Trophoblast cell (in vitro differentiated cells and primary cell): ENCODE measurements around the gene KCNJ6.

ENCODE experiments used
- DNase-seq, 2 donors: peaks; one replicate each; pipeline ENCODE4 v3.0.0-alpha.2; 2016
- H2AFZ ChIP-seq: 2 replicates; pipeline ENCODE4 v1.6.1; 2013; ENCODE audit warnings: low read length, moderate library complexity, mild to moderate bottlenecking; ENCODE audit not compliant: insufficient read depth, poor library complexity
- H2AK5ac ChIP-seq: 2 replicates; pipeline ENCODE4 v1.6.1; 2013; ENCODE audit warnings: mild to moderate bottlenecking, low read length
- H2BK120ac ChIP-seq: 2 replicates; pipeline ENCODE4 v1.6.1; 2013; ENCODE audit warnings: low read length, mild to moderate bottlenecking, moderate library complexity; ENCODE audit not compliant: insufficient read depth, poor library complexity
- H2BK12ac ChIP-seq: 2 replicates; pipeline ENCODE4 v1.6.1; 2013; ENCODE audit warnings: mild to moderate bottlenecking, low read length, moderate library complexity
- H2BK5ac ChIP-seq: 2 replicates; pipeline ENCODE4 v1.6.1; 2013; ENCODE audit warnings: low read length, low read depth, moderate library complexity, mild to moderate bottlenecking; ENCODE audit not compliant: poor library complexity
- H3K14ac ChIP-seq: 2 replicates; pipeline ENCODE4 v1.6.1; 2013; ENCODE audit warnings: mild to moderate bottlenecking, low read length
- H3K18ac ChIP-seq: 2 replicates; pipeline ENCODE4 v1.6.1; 2013; ENCODE audit warnings: mild to moderate bottlenecking, low read length
- H3K23ac ChIP-seq: 2 replicates; pipeline ENCODE4 v1.6.1; 2013; ENCODE audit warnings: low read length
- H3K27ac ChIP-seq: 2 replicates; pipeline ENCODE4 v1.5.1; 2013; ENCODE audit warnings: low read depth, mild to moderate bottlenecking, inconsistent platforms, low read length, moderate library complexity
- H3K27me3 ChIP-seq: 2 replicates; pipeline ENCODE4 v1.6.1; 2013; ENCODE audit warnings: inconsistent platforms, mild to moderate bottlenecking, low read length, moderate library complexity; ENCODE audit not compliant: insufficient read depth
- H3K36me3 ChIP-seq, 2 experiments: 1 replicate in 1 of 2; 2 replicates in 1 of 2; pipeline ENCODE4 v1.6.1; 2013; ENCODE audit warnings: low read length in 2 of 2, mild to moderate bottlenecking in 2 of 2, moderate library complexity in 1 of 2; ENCODE audit not compliant: insufficient read depth in 2 of 2, control insufficient read depth in 1 of 2
- H3K4ac ChIP-seq: 2 replicates; pipeline ENCODE4 v1.6.1; 2013; ENCODE audit warnings: low read depth, mild to moderate bottlenecking, low read length, moderate library complexity
- H3K4me1 ChIP-seq, 2 experiments: 1 replicate in 1 of 2; 2 replicates in 1 of 2; pipeline ENCODE4 v1.6.1; 2013; ENCODE audit warnings: low read length in 2 of 2, mild to moderate bottlenecking in 2 of 2, moderate library complexity in 1 of 2; ENCODE audit not compliant: insufficient read depth in 2 of 2, control insufficient read depth in 1 of 2
- H3K4me2 ChIP-seq: 2 replicates; pipeline ENCODE4 v1.6.1; 2013; ENCODE audit warnings: inconsistent platforms, mild to moderate bottlenecking, low read length, moderate library complexity
- H3K4me3 ChIP-seq: 2 replicates; pipeline ENCODE4 v1.5.1; 2013; ENCODE audit warnings: mild to moderate bottlenecking, low read depth, low read length, inconsistent platforms
- H3K79me1 ChIP-seq: one replicate; pipeline ENCODE4 v1.6.1; 2013; ENCODE audit warnings: low read length
- H3K79me2 ChIP-seq: 2 replicates; pipeline ENCODE4 v1.6.1; 2013; ENCODE audit warnings: low read length, mild to moderate bottlenecking; ENCODE audit not compliant: control insufficient read depth, insufficient read depth, poor library complexity
- H3K9ac ChIP-seq: 2 replicates; pipeline ENCODE4 v1.6.1; 2013; ENCODE audit warnings: mild to moderate bottlenecking, low read length
- H3K9me3 ChIP-seq: 2 replicates; pipeline ENCODE4 v1.6.1; 2013; ENCODE audit warnings: low read depth, mild to moderate bottlenecking, control low read depth, inconsistent platforms, low read length; ENCODE audit not compliant: insufficient read depth
- H4K12ac ChIP-seq: 2 replicates; pipeline ENCODE4 v1.6.1; 2013; ENCODE audit warnings: low read depth, mild to moderate bottlenecking, low read length, moderate library complexity
- H4K8ac ChIP-seq: 2 replicates; pipeline ENCODE4 v1.6.1; 2013; ENCODE audit warnings: low read depth, mild to moderate bottlenecking, low read length, moderate library complexity
- H4K91ac ChIP-seq: one replicate; pipeline ENCODE4 v1.6.1; 2013; ENCODE audit warnings: low read depth, mild to moderate bottlenecking, low read length, moderate library complexity
- WGBS: extraction: QIAGEN DNeasy Blood & Tissue Kit; methylation state at CpG from one replicate; pipeline ENCODE4 v1.1.7; 2013; ENCODE audit warnings: missing lambda C conversion rate; ENCODE audit not compliant: insufficient read length, insufficient coverage; ENCODE audit errors: extremely low coverage; 5-methylcytosine and 5-hydroxymethylcytosine counted together

KCNJ6 gene

DNA sequence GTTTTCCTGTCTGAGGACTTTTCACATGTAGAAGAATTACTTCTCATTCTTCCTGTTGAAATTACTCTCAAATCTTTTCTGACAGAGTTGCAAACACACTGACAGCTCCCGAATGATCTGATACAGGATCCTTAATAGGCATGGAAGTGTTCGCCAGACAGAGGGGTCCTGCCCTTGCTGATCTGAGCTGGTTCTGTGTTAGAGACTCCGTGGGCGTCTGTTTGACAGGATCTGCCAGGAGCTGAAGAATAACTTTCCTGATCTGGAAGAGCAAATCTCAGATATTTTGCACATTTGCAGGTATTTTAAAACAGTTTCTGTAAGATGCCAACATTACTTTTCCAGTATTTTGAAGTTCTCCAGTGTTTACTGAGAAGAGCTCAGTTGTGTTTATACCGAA lies 347.3 kb downstream of the KCNJ6 start:
- no peak overlapping the region for H2AFZ ChIP-seq
- WGBS, result no CpG with 5 or more reads among the region's 5 CpGs

GRCh38 chr21:37568415-37568814 lies 347.8 kb downstream of the KCNJ6 start:
- H3K4me1 ChIP-seq, result peaks cover 8 to 15% of the 10 kb centered on the region in 2 experiments
- no peak overlapping the region for H2BK5ac ChIP-seq
- no peak overlapping the region for H3K27ac ChIP-seq
- H2BK12ac ChIP-seq, result no peak overlapping the region
- H3K79me1 ChIP-seq, result peaks cover 5% of the 10 kb centered on the region
- H3K27me3 ChIP-seq, result no peaks in the 10 kb centered on the region
- H4K12ac ChIP-seq, result no peak overlapping the region
- peaks cover 3% of the 10 kb centered on the region for H3K9me3 ChIP-seq
- no peaks in the 10 kb centered on the region for H3K36me3 ChIP-seq
- no peak overlapping the region for H3K14ac ChIP-seq
- H2BK120ac ChIP-seq, result no peak overlapping the region
- no peak overlapping the region for H3K4me2 ChIP-seq
- H3K9ac ChIP-seq, result no peak overlapping the region
- H3K18ac ChIP-seq, result no peak overlapping the region
- no peaks in the 10 kb centered on the region for H3K79me2 ChIP-seq
- H3K4ac ChIP-seq, result no peak overlapping the region
- H4K8ac ChIP-seq, result no peak overlapping the region
- DNase-seq, result no peak
- H3K4me3 ChIP-seq, result no peak overlapping the region
- no CpG with 5 or more reads among the region's 6 CpGs for WGBS
- no peak overlapping the region for H3K23ac ChIP-seq
- no peak overlapping the region for H4K91ac ChIP-seq
- no peak overlapping the region for H2AFZ ChIP-seq
- H2AK5ac ChIP-seq, result no peak overlapping the region

More for the DNA sequence above, 347.3 kb downstream of the KCNJ6 start:
- Histone ChIP-seq H3K27me3 (no peaks in the 10 kb centered on the region), H2BK120ac (no peak overlapping the region), H3K36me3 (no peaks in the 10 kb centered on the region), H4K91ac (no peak overlapping the region), H3K4me2 (no peak overlapping the region), H3K79me2 (no peaks in the 10 kb centered on the region), H3K4me3 (no peak overlapping the region), H3K18ac (no peak overlapping the region), H4K12ac (no peak overlapping the region), H3K27ac (no peak overlapping the region), H3K9ac (no peak overlapping the region), H3K4ac (no peak overlapping the region), H2BK12ac (no peak overlapping the region), H3K9me3 (no peaks in the 10 kb centered on the region), H3K79me1 (peaks cover 3% of the 10 kb centered on the region), H3K14ac (no peak overlapping the region), H3K23ac (no peak overlapping the region), H2AK5ac (no peak overlapping the region), H2BK5ac (no peak overlapping the region), H4K8ac (no peak overlapping the region), H3K4me1 (peaks cover 8 to 12% of the 10 kb centered on the region in 2 experiments)
- no peak for DNase-seq

DNA sequence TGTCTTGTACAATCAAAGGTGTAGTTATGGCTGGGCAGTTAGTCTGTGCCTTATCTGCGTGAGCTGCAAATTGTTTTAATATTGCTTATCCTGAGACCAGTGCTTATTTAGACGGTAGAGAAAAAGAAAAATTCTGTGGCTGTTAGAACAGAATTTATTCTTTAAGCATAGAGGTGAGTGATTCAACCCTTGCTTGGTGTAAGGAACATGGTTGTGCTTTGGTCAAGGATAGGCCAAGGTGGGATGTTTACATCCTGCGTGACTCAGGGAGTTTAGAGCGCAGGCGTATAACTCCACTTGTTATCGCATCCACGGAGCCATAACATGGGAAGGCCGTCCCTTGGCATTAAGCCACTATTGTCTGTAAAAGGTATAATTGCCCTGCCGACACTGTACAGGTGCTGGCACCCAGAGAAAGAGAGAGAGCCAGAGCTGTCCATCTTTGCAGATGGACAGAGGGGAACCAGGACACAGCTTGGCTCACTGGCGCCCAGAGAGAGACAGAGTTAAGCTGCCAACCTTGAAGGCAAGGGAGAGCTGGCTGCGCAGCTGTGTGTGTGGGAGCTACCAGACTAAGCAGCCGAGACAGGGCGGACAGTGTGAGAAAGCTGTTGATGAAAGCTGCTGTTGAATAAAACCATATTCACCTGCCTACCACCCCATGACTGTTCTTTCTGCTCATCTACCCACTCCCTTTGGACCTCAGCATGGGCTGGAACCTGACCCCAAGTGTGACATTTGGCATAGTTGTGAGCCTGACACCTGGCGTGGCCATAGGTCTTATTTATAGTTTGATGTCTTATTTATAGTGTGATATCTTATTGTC lies 349.3 kb downstream of the KCNJ6 start:
- Histone ChIP-seq H2AFZ (no peak overlapping the region), H3K9me3 (peaks cover 3% of the 10 kb centered on the region), H4K91ac (no peak overlapping the region), H3K23ac (no peak overlapping the region), H2BK5ac (no peak overlapping the region), H3K79me2 (no peaks in the 10 kb centered on the region), H3K9ac (no peak overlapping the region), H4K8ac (no peak overlapping the region), H3K27ac (no peak overlapping the region), H3K4me1 (peaks cover 8 to 20% of the 10 kb centered on the region in 2 experiments), H3K18ac (no peak overlapping the region), H3K4me3 (no peak overlapping the region), H3K79me1 (peaks cover 6% of the 10 kb centered on the region), H2AK5ac (no peak overlapping the region), H3K27me3 (no peaks in the 10 kb centered on the region), H4K12ac (no peak overlapping the region), H2BK12ac (no peak overlapping the region), H3K4ac (no peak overlapping the region), H3K36me3 (no peaks in the 10 kb centered on the region), H3K14ac (no peak overlapping the region), H2BK120ac (no peak overlapping the region), H3K4me2 (no peak overlapping the region)
- WGBS, result no CpG with 5 or more reads among the region's 14 CpGs
- DNase-seq, result no peak

DNA sequence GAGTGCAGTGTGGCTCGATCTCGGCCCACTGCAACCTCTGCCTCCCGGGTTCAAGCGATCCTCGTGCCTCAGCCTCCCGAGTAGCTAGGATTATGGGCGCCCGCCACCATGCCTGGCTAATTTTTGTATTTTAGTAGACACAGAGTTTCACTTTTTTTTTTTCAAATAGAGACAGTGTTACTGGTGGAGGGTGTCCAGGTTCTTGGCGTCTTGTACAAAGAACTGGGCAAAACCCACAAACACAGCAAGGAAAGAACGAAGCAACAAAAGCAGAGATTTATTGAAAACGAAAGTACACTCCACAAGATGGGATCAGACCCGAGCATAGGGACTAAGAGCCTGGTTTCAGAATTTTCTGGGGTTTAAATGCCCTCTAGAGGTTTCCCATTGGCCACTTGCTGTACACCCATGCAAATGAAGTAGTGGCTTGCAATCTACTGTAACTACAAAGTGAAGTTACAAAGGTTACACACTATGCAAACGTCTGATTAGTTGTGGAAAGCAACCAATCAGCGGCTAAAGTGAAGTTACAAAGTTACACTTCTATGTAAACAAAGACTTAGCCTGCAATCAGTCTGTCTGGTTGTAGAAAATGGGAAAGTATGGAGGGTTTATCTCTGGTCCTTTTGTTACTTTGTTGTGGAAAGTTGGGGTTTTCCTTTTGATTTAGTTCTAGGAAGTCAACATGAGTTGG lies 350.6 kb downstream of the KCNJ6 start:
- H2BK12ac ChIP-seq, result no peak overlapping the region
- no peak overlapping the region for H4K8ac ChIP-seq
- no peak overlapping the region for H2BK120ac ChIP-seq
- no peak overlapping the region for H4K12ac ChIP-seq
- H3K4me2 ChIP-seq, result no peak overlapping the region
- DNase-seq, result no peak
- no peaks in the 10 kb centered on the region for H3K79me2 ChIP-seq
- WGBS, result no CpG with 5 or more reads among the region's 14 CpGs
- H3K23ac ChIP-seq, result no peak overlapping the region
- no peak overlapping the region for H3K18ac ChIP-seq
- no peak overlapping the region for H3K4ac ChIP-seq
- no peak overlapping the region for H2AFZ ChIP-seq
- H2AK5ac ChIP-seq, result no peak overlapping the region
- H3K4me3 ChIP-seq, result no peak overlapping the region
- H4K91ac ChIP-seq, result no peak overlapping the region
- H3K4me1 ChIP-seq, result peaks cover 8 to 20% of the 10 kb centered on the region in 2 experiments
- no peak overlapping the region for H2BK5ac ChIP-seq
- H3K27me3 ChIP-seq, result no peaks in the 10 kb centered on the region
- no peak overlapping the region for H3K9ac ChIP-seq
- peaks cover 6% of the 10 kb centered on the region for H3K79me1 ChIP-seq
- H3K14ac ChIP-seq, result no peak overlapping the region
- H3K36me3 ChIP-seq, result no peaks in the 10 kb centered on the region
- H3K27ac ChIP-seq, result no peak overlapping the region
- H3K9me3 ChIP-seq, result peaks cover 5% of the 10 kb centered on the region
